T-helper 17 cell (primary cell): ENCODE results near the gene RNF14. TPM values are rescaled to one million over a fixed set of nuclear protein-coding genes. Genes with fewer than 3 reads are reported as not detected.
A peak's percentile ranks its signal among the peaks of the same experiment; 100 is the strongest.

Experiments used
- ATAC-seq: fragments of 150-1000 bp; cut with Tn5 transposase; 2 replicates; pipeline ENCODE4 v1.10.0; 2021; ENCODE audit warnings: mild to moderate bottlenecking, moderate library complexity
- DNase-seq, 3 donors: peaks; one replicate each; pipeline versions ENCODE4 v3.0.0 to v3.0.0-alpha.2; 2020 to 2021
- H3K9me3 ChIP-seq: one replicate; pipeline ENCODE4 v1.7.0; 2013; ENCODE audit warnings: low read length, mild to moderate bottlenecking; ENCODE audit not compliant: control insufficient read depth, poor library complexity, severe bottlenecking
- H3K27ac Mint-ChIP-seq: one replicate; pipeline ENCODE4 v1.8.0; 2022; ENCODE audit warnings: mild to moderate bottlenecking, moderate library complexity, mixed read lengths
- H3K27me3 Mint-ChIP-seq: one replicate; pipeline ENCODE4 v1.8.0; 2022; ENCODE audit warnings: mixed read lengths
- H3K36me3 Mint-ChIP-seq: one replicate; pipeline ENCODE4 v1.8.0; 2022; ENCODE audit warnings: low read depth, mixed read lengths
- H3K4me1 Mint-ChIP-seq: one replicate; pipeline ENCODE4 v1.8.0; 2022; ENCODE audit warnings: mild to moderate bottlenecking, mixed read lengths
- H3K4me3 Mint-ChIP-seq: one replicate; pipeline ENCODE4 v1.8.0; 2022; ENCODE audit warnings: mild to moderate bottlenecking, moderate library complexity, mixed read lengths
- total RNA-seq, 4 donors: library from RNA in 2 of 4; stranded (reverse) in 2 of 4; gene quantifications; one replicate each; pipeline ENCODE4 v1.2.3 and lab custom pipeline; 2022 to 2026

The RNF14 gene
- total RNA-seq, 2 donors from 2014 or later = 16.5 to 18.7 TPM

DNA sequence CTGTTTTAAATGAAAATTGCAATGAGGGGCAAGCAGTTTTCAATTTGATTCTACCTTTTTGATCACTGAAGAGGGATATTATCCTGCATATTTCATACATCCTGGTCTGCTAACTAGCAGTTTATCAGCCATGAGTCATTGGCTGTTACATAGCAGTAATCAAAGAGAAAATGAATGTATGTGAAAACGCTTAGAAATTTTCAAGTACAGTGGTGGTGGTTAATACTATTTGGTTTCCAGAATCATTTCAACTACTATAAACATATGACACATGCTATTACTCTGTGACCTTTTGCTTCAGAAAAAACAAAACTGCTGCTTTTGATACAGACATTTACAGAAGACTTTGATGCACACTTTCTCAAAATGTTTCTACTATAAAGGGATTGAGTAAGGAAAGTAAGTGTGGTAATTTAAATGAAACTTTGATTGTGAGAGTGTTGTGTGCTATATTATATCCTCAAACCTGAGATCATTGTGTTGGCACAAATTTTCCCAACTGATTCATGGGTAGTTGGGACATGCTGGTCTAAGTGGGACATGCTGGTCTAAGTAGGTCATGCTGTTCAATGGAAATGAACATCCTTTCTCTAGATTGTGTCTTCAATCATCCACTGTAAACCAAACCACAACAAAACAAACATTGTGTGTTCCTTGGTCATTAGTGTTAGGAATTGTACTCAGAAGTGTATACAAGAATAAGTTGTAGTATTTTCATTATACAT, 5.1 kb downstream of the RNF14 start:
- ATAC-seq (no peak), DNase-seq (no peak)
- Mint-ChIP-seq H3K4me1 (peaks cover 27% of the 10 kb centered on the region), H3K27me3 (no peaks in the 10 kb centered on the region), H3K4me3 (no peak overlapping the region), H3K27ac (no peak overlapping the region), H3K36me3 (peaks cover 3% of the 10 kb centered on the region)
- no peaks in the 10 kb centered on the region for H3K9me3 ChIP-seq

DNA sequence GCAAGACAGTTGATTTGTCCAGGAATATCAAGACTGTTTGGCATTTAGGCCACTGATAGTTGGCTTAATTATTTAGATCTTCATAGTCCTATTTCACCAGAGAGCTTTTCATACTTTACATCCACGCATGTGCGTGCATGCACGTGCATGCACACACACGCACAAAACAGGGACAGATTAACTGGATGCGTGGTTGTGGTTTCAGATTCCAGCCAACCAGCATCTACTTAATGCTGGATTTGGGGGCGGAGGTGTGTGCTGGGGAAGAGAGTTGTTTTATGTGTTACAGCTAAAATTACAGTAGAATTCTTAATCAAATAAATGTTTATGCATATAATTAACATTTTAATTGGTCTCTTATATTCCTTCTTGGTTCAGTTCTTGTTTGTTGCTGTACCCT, 7.3 kb downstream of the RNF14 start:
- Mint-ChIP-seq H3K36me3 (peaks cover 7% of the 10 kb centered on the region), H3K4me1 (peaks cover 14% of the 10 kb centered on the region), H3K27me3 (no peaks in the 10 kb centered on the region), H3K27ac (no peak overlapping the region), H3K4me3 (no peak overlapping the region)
- no peak for ATAC-seq
- DNase-seq = no peak
- no peaks in the 10 kb centered on the region for H3K9me3 ChIP-seq

- peaks cover 8% of the 10 kb centered on the region for H3K36me3 Mint-ChIP-seq
- peaks cover 12% of the 10 kb centered on the region for H3K4me1 Mint-ChIP-seq
- no peaks in the 10 kb centered on the region for H3K27me3 Mint-ChIP-seq
- ATAC-seq (no peak), DNase-seq (no peak)
- H3K9me3 ChIP-seq = no peaks in the 10 kb centered on the region
- H3K27ac Mint-ChIP-seq = no peak overlapping the region
- H3K4me3 Mint-ChIP-seq = no peak overlapping the region
Observed at GRCh38 chr5:141978389-141978788, 9.5 kb downstream of the RNF14 start.

- Mint-ChIP-seq H3K27me3 (no peaks in the 10 kb centered on the region), H3K27ac (no peak overlapping the region), H3K4me3 (no peak overlapping the region), H3K4me1 (peaks cover 13% of the 10 kb centered on the region), H3K36me3 (peaks cover 17% of the 10 kb centered on the region)
- no peaks in the 10 kb centered on the region for H3K9me3 ChIP-seq
- no peak for ATAC-seq
- DNase-seq = no peak
Observed at GRCh38 chr5:141982626-141983025, 13.7 kb downstream of the RNF14 start.

- H3K4me1 Mint-ChIP-seq = peaks cover 19% of the 10 kb centered on the region
- ATAC-seq = no peak
- H3K9me3 ChIP-seq = no peaks in the 10 kb centered on the region
- H3K36me3 Mint-ChIP-seq = peaks cover 14% of the 10 kb centered on the region
- no peak overlapping the region for H3K27ac Mint-ChIP-seq
- no peaks in the 10 kb centered on the region for H3K27me3 Mint-ChIP-seq
- DNase-seq = no peak
- H3K4me3 Mint-ChIP-seq = no peak overlapping the region
Observed at GRCh38 chr5:141986072-141986471, 17.2 kb downstream of the RNF14 start.

GRCh38 chr5:141989720-141990119, 20.8 kb downstream of the RNF14 start:
- no peak overlapping the region for H3K27ac Mint-ChIP-seq
- peaks cover 24% of the 10 kb centered on the region for H3K4me1 Mint-ChIP-seq
- H3K27me3 Mint-ChIP-seq = no peaks in the 10 kb centered on the region
- H3K4me3 Mint-ChIP-seq = no peak overlapping the region
- ATAC-seq (no peak), DNase-seq (no peak)
- peaks cover 22% of the 10 kb centered on the region for H3K36me3 Mint-ChIP-seq
- H3K9me3 ChIP-seq = no peaks in the 10 kb centered on the region

GRCh38 chr5:141992349-141992963, 23.6 kb downstream of the RNF14 start:
- H3K27me3 Mint-ChIP-seq = no peaks in the 10 kb centered on the region
- peak; percentile 81 for ATAC-seq
- no peak overlapping the region for H3K4me3 Mint-ChIP-seq
- H3K9me3 ChIP-seq = no peaks in the 10 kb centered on the region
- peaks cover 19% of the 10 kb centered on the region for H3K36me3 Mint-ChIP-seq
- peak; percentile 52 to 78 (median 52) for DNase-seq
- peaks cover 23% of the 10 kb centered on the region for H3K4me1 Mint-ChIP-seq
- H3K27ac Mint-ChIP-seq = no peak overlapping the region

DNA sequence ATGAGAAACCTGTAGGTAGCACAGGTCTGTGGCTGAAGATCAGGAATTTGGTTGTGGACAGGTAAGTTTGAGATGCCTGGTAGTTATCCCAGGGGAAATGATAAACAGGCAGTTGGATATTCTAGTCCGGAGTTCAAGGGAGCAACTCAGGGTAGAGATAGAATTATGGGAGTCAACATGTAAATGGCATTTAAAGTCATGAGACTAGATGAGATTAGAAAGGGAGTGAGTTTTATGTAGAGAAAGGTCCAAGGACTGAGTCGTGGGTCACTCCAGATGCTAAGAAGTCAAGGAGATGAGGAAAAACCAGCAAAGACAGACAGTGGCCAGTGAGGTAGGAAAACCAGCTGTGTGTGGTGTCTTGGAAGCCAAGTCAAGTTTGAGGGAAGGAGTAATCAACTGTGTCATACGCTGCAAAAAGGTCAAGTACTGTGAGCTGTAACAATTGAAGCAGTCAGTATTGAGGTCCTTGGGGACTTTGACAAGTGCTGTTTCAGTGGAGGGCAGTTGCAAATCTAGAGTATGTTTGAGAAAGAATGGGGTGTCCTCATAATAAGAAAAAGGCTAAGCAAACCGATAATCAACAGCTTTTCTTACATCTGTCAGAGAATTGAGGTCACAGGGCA, 25.7 kb downstream of the RNF14 start:
- DNase-seq = no peak
- ATAC-seq = no peak
- peaks cover 21% of the 10 kb centered on the region for H3K4me1 Mint-ChIP-seq
- peak overlapping the region; percentile 39 for H3K27ac Mint-ChIP-seq
- peaks cover 18% of the 10 kb centered on the region for H3K36me3 Mint-ChIP-seq
- no peak overlapping the region for H3K4me3 Mint-ChIP-seq
- no peaks in the 10 kb centered on the region for H3K27me3 Mint-ChIP-seq
- no peaks in the 10 kb centered on the region for H3K9me3 ChIP-seq

- H3K9me3 ChIP-seq = no peaks in the 10 kb centered on the region
- ATAC-seq (no peak), DNase-seq (no peak)
- Mint-ChIP-seq H3K27me3 (no peaks in the 10 kb centered on the region), H3K36me3 (peaks cover 18% of the 10 kb centered on the region), H3K27ac (no peak overlapping the region), H3K4me1 (peaks cover 21% of the 10 kb centered on the region), H3K4me3 (no peak overlapping the region)
Observed at GRCh38 chr5:141995656-141996055, 26.8 kb downstream of the RNF14 start.

- H3K4me3 Mint-ChIP-seq = no peak overlapping the region
- peaks cover 21% of the 10 kb centered on the region for H3K4me1 Mint-ChIP-seq
- H3K27me3 Mint-ChIP-seq = no peaks in the 10 kb centered on the region
- no peaks in the 10 kb centered on the region for H3K9me3 ChIP-seq
- no peak for DNase-seq
- peaks cover 18% of the 10 kb centered on the region for H3K36me3 Mint-ChIP-seq
- no peak for ATAC-seq
- H3K27ac Mint-ChIP-seq = peak overlapping the region; percentile 27
Observed at GRCh38 chr5:141997358-141997960, 28.6 kb downstream of the RNF14 start.

DNA sequence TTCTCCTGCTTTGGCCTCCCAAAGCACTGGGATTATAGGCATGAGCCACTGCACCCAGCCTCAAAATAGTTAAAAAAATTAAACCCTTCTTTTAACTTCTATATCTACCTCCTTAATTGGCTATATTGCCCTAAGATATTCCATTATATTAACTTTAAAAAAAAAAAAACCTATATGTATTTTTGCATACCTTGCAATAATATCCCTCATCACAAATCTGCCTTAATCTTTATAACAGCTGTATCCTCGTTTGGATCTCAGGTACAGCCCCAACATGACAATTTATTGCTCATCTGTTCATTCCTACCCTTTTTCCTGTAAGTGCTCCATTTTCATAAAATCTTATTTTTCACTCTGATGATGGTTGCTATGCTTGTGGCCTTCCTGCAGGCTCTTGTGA, 31.3 kb downstream of the RNF14 start:
- ATAC-seq = no peak
- DNase-seq = no peak
- Mint-ChIP-seq H3K4me1 (peaks cover 18% of the 10 kb centered on the region), H3K36me3 (peaks cover 8% of the 10 kb centered on the region), H3K27ac (no peak overlapping the region), H3K27me3 (no peaks in the 10 kb centered on the region), H3K4me3 (no peak overlapping the region)
- no peaks in the 10 kb centered on the region for H3K9me3 ChIP-seq

GRCh38 chr5:142000704-142001484, 32.0 kb downstream of the RNF14 start:
- ATAC-seq = no peak
- DNase-seq = no peak
- peaks cover 21% of the 10 kb centered on the region for H3K4me1 Mint-ChIP-seq
- H3K27me3 Mint-ChIP-seq = no peaks in the 10 kb centered on the region
- H3K36me3 Mint-ChIP-seq = peaks cover 8% of the 10 kb centered on the region
- no peak overlapping the region for H3K4me3 Mint-ChIP-seq
- H3K27ac Mint-ChIP-seq = no peak overlapping the region
- H3K9me3 ChIP-seq = no peaks in the 10 kb centered on the region
